T-cell (primary cell): ENCODE measurements around the gene ZNF692. TPM values are rescaled to one million over a fixed set of nuclear protein-coding genes. Genes with fewer than 3 reads are reported as not detected.
"Not testable (repeated sequence)": the region's sequence is repeated elsewhere in the genome, so short reads cannot be mapped to it uniquely, and the experiment has no call there.

ENCODE experiments used
- ATAC-seq, 4 experiments: fragments of 200-7000 bp in 3 of 4; fragments of 150-1000 bp in 1 of 4; cut with Tn5 transposase; replicated peaks in 1 of 4; 1 replicate in 3 of 4; 2 replicates in 1 of 4; pipeline ENCODE4 v1.10.0; 2021; ENCODE audit warnings: moderate library complexity in 3 of 4, mild to moderate bottlenecking in 2 of 4, moderate number of reproducible peaks in 1 of 4
- CTCF ChIA-PET, 2 donors: fragments of 300-600 bp; sonication (Branson Sonifier 250); formaldehyde crosslinking; loops; one replicate each; lab custom pipeline; 2022; ENCODE audit warnings: antibody characterized with exemption in 2 of 2; lab: Charles Lee
- POLR2A ChIA-PET, 2 donors: fragments of 300-600 bp; sonication (Branson Sonifier 250); formaldehyde crosslinking; loops; one replicate each; lab custom pipeline; 2022; ENCODE audit warnings: antibody characterized with exemption in 2 of 2; lab: Charles Lee
- DNase-seq, 35 experiments: peaks; one replicate each; pipeline versions ENCODE4 v3.0.0 to v3.0.0-alpha.2; 2013 to 2023
- H3K27ac ChIP-seq: one replicate; pipeline ENCODE4 v1.5.1; 2013; ENCODE audit warnings: low read length
- H3K27me3 ChIP-seq, 2 experiments: replicated peaks in 1 of 2; 1 replicate in 1 of 2; 2 replicates in 1 of 2; pipeline versions ENCODE4 v1.6.1 to v1.7.0; 2013; ENCODE audit warnings: low read length in 1 of 2, mixed read lengths in 1 of 2; ENCODE audit not compliant: control insufficient read depth in 2 of 2, insufficient read depth in 2 of 2; ENCODE audit errors: extremely low read depth in 1 of 2
- H3K36me3 ChIP-seq, 2 donors: 1 replicate in 1 of 2; 2 replicates in 1 of 2; pipeline versions ENCODE4 v1.6.1 to v1.7.0; 2013; ENCODE audit warnings: low read length in 1 of 2; ENCODE audit not compliant: control insufficient read depth in 2 of 2, insufficient read depth in 1 of 2; ENCODE audit errors: extremely low read depth in 1 of 2
- H3K4me1 ChIP-seq, 2 experiments: 1 replicate in 1 of 2; 2 replicates in 1 of 2; pipeline versions ENCODE4 v1.6.1 to v1.7.0; 2013; ENCODE audit warnings: low read length in 2 of 2, mixed read lengths in 1 of 2; ENCODE audit not compliant: insufficient read depth in 2 of 2, control insufficient read depth in 1 of 2; ENCODE audit errors: extremely low read depth in 1 of 2
- H3K4me3 ChIP-seq, 2 donors: 1 replicate in 1 of 2; 2 replicates in 1 of 2; pipeline versions ENCODE4 v1.5.1 to v1.7.0; 2013; ENCODE audit warnings: mild to moderate bottlenecking in 2 of 2, low read length in 1 of 2, moderate library complexity in 1 of 2; ENCODE audit not compliant: control insufficient read depth in 1 of 2; ENCODE audit errors: extremely low read depth in 1 of 2
- H3K9me3 ChIP-seq: 2 replicates; pipeline ENCODE4 v1.7.0; 2013
- H3K27ac Mint-ChIP-seq, 2 donors: one replicate each; pipeline ENCODE4 v1.8.0; 2020 to 2021; ENCODE audit warnings: mild to moderate bottlenecking in 2 of 2, mixed read lengths in 2 of 2
- H3K27me3 Mint-ChIP-seq, 2 donors: one replicate each; pipeline ENCODE4 v1.8.0; 2021 to 2022; ENCODE audit warnings: mixed read lengths in 2 of 2
- H3K36me3 Mint-ChIP-seq: one replicate; pipeline ENCODE4 v1.8.0; 2021; ENCODE audit warnings: mixed read lengths
- H3K4me1 Mint-ChIP-seq, 3 donors: one replicate each; pipeline ENCODE4 v1.8.0; 2020 to 2022; ENCODE audit warnings: mixed read lengths in 3 of 3, mild to moderate bottlenecking in 1 of 3
- H3K4me3 Mint-ChIP-seq, 3 donors: one replicate each; pipeline ENCODE4 v1.8.0; 2020 to 2022; ENCODE audit warnings: mild to moderate bottlenecking in 3 of 3, mixed read lengths in 3 of 3, moderate library complexity in 3 of 3
- H3K9me3 Mint-ChIP-seq, 3 donors: one replicate each; pipeline ENCODE4 v1.8.0; 2020 to 2022; ENCODE audit warnings: mixed read lengths in 3 of 3
- whole genome bisulfite sequencing: methylation state at CpG from one replicate; pipeline ENCODE4 v1.1.5; 2013; ENCODE audit warnings: missing lambda C conversion rate; ENCODE audit not compliant: insufficient coverage; 5-methylcytosine and 5-hydroxymethylcytosine counted together
- total RNA-seq, 35 experiments: library from RNA in 6 of 35; stranded (reverse) in 6 of 35; fragments of 120-200 nt in 1 of 35; gene quantifications; one replicate each; pipeline versions ENCODE4 v1.2.1 to v1.2.4 and lab custom pipeline; 2013 to 2026

ZNF692 gene
- total RNA-seq, 5 donors from 2014 or later (not counting 1 experiment from before 2014, with no cell fraction given), result 53.9 to 88.1 (median 78.7) TPM

GRCh38 chr1:248807067-248807737 lies 51.7 kb downstream of the ZNF692 start:
- H3K36me3 ChIP-seq, result peaks cover 0 to 17% of the 10 kb centered on the region in 2 donors
- H3K4me1 ChIP-seq, result peaks cover 0 to 9% of the 10 kb centered on the region in 2 experiments
- no peak overlapping the region for H3K27ac ChIP-seq
- H3K4me1 Mint-ChIP-seq, result peaks cover 10 to 23% (median 21%) of the 10 kb centered on the region in 3 donors
- no peak overlapping the region for H3K4me3 ChIP-seq
- WGBS, result 64% methylated on average over 12 of the region's 15 CpGs
- ATAC-seq, result peak; percentile 69 to 90 (median 78)
- POLR2A ChIA-PET, result no interaction called here
- H3K36me3 Mint-ChIP-seq, result peaks cover 7% of the 10 kb centered on the region
- H3K9me3 ChIP-seq, result no peaks in the 10 kb centered on the region
- H3K9me3 Mint-ChIP-seq, result no peaks in the 10 kb centered on the region
- DNase-seq, result peak in 31 of 35 experiments; percentile 21 to 70 (median 42)
- H3K4me3 Mint-ChIP-seq, result no peak overlapping the region
- H3K27me3 ChIP-seq, result peaks cover 0 to 10% of the 10 kb centered on the region in 2 experiments
- H3K27me3 Mint-ChIP-seq, result peaks cover 0 to 3% of the 10 kb centered on the region in 2 donors
- no peak overlapping the region for H3K27ac Mint-ChIP-seq
- CTCF ChIA-PET, result interaction anchor here (1.5 to 2.0 kb wide), 3 partner anchors 10 to 183 kb away, joined by 3 to 5 read pairs (median 5); no protein-coding TSS in a partner anchor

- ChIA-PET POLR2A (no interaction called here), CTCF (interaction anchor here (1.0 to 2.0 kb wide), 6 partner anchors 9 to 562 kb away, joined by 3 to 7 read pairs (median 4); partner anchors contain the start of gene ZNF672 (in 1 of the 2))
- Mint-ChIP-seq H3K9me3 (no peaks in the 10 kb centered on the region), H3K36me3 (no peaks in the 10 kb centered on the region), H3K27me3 (peaks cover 0 to 13% of the 10 kb centered on the region in 2 donors), H3K4me1 (peaks cover 10 to 23% (median 21%) of the 10 kb centered on the region in 3 donors), H3K27ac (no peak overlapping the region), H3K4me3 (no peak overlapping the region)
- H3K36me3 ChIP-seq, result peaks cover 0 to 4% of the 10 kb centered on the region in 2 donors
- ATAC-seq (no peak), DNase-seq (no peak)
- H3K27ac ChIP-seq, result no peak overlapping the region
- peaks cover 0 to 15% of the 10 kb centered on the region in 2 experiments for H3K27me3 ChIP-seq
- peaks cover 0 to 9% of the 10 kb centered on the region in 2 experiments for H3K4me1 ChIP-seq
- H3K4me3 ChIP-seq, result no peak overlapping the region
- no peaks in the 10 kb centered on the region for H3K9me3 ChIP-seq
- 90% methylated on average over 1 of the region's 1 CpG for WGBS
Measured at GRCh38 chr1:248805876-248806275, 53.0 kb downstream of the ZNF692 start.

- DNase-seq, result no peak
- no peak overlapping the region for H3K27ac ChIP-seq
- peaks cover 0 to 15% of the 10 kb centered on the region in 2 experiments for H3K27me3 ChIP-seq
- Mint-ChIP-seq H3K27me3 (peaks cover 4 to 17% of the 10 kb centered on the region in 2 donors), H3K9me3 (no peaks in the 10 kb centered on the region), H3K4me1 (peaks cover 10 to 23% (median 21%) of the 10 kb centered on the region in 3 donors), H3K27ac (no peak overlapping the region), H3K4me3 (peak overlapping the region in 1 of 3 donors; percentile 13), H3K36me3 (no peaks in the 10 kb centered on the region)
- WGBS, result 38% methylated on average over 4 of the region's 10 CpGs
- no peaks in the 10 kb centered on the region for H3K36me3 ChIP-seq
- no peaks in the 10 kb centered on the region for H3K9me3 ChIP-seq
- ChIA-PET POLR2A (no interaction called here), CTCF (interaction anchor here (0.9 to 2.0 kb wide), 6 partner anchors 25 to 562 kb away, joined by 3 to 7 read pairs (median 4); partner anchors contain the start of gene ZNF672 (in 1 of the 2))
- H3K4me1 ChIP-seq, result peaks cover 0 to 9% of the 10 kb centered on the region in 2 experiments
- peak in 2 of 4 experiments; percentile 6 to 42 for ATAC-seq
- no peak overlapping the region for H3K4me3 ChIP-seq
Measured at GRCh38 chr1:248804771-248805681, 53.9 kb downstream of the ZNF692 start.

- POLR2A ChIA-PET, H3K9me3 Mint-ChIP-seq, H3K4me1 ChIP-seq, H3K9me3 ChIP-seq, CTCF ChIA-PET, DNase-seq, H3K27ac ChIP-seq, H3K36me3 Mint-ChIP-seq, H3K27ac Mint-ChIP-seq, H3K4me3 ChIP-seq, H3K36me3 ChIP-seq, H3K4me3 Mint-ChIP-seq, ATAC-seq: not testable (repeated sequence)
- Mint-ChIP-seq H3K4me1 (peaks cover 10 to 23% (median 21%) of the 10 kb centered on the region in 3 donors), H3K27me3 (peaks cover 7 to 22% of the 10 kb centered on the region in 2 donors)
- 88% methylated on average over 15 of the region's 15 CpGs for WGBS
- peaks cover 0 to 15% of the 10 kb centered on the region in 2 experiments for H3K27me3 ChIP-seq
Measured at GRCh38 chr1:248803501-248803900, 55.4 kb downstream of the ZNF692 start.

- Mint-ChIP-seq H3K9me3 (no peaks in the 10 kb centered on the region), H3K27ac (no peak overlapping the region), H3K4me1 (peaks cover 10 to 22% (median 21%) of the 10 kb centered on the region in 3 donors), H3K4me3 (no peak overlapping the region), H3K36me3 (no peaks in the 10 kb centered on the region), H3K27me3 (peaks cover 10 to 24% of the 10 kb centered on the region in 2 donors)
- H3K9me3 ChIP-seq, result no peaks in the 10 kb centered on the region
- H3K27ac ChIP-seq, result no peak overlapping the region
- H3K36me3 ChIP-seq, result no peaks in the 10 kb centered on the region
- peaks cover 0 to 9% of the 10 kb centered on the region in 2 experiments for H3K4me1 ChIP-seq
- no peak for ATAC-seq
- CTCF ChIA-PET, result no interaction called here
- H3K4me3 ChIP-seq, result no peak overlapping the region
- DNase-seq, result no peak
- POLR2A ChIA-PET, result no interaction called here
- peaks cover 0 to 15% of the 10 kb centered on the region in 2 experiments for H3K27me3 ChIP-seq
- 89% methylated on average over 6 of the region's 6 CpGs for WGBS
Measured at GRCh38 chr1:248802454-248802853, 56.4 kb downstream of the ZNF692 start.

- Mint-ChIP-seq H3K36me3 (no peaks in the 10 kb centered on the region), H3K27me3 (peaks cover 10 to 24% of the 10 kb centered on the region in 2 donors), H3K27ac (no peak overlapping the region), H3K9me3 (peaks cover 0 to 11% (median 6%) of the 10 kb centered on the region in 3 donors), H3K4me3 (no peak overlapping the region), H3K4me1 (peaks cover 10 to 12% (median 10%) of the 10 kb centered on the region in 3 donors)
- DNase-seq, result no peak
- CTCF ChIA-PET, result no interaction called here
- no CpG with 5 or more reads among the region's 3 CpGs for WGBS
- H3K36me3 ChIP-seq, result no peaks in the 10 kb centered on the region
- POLR2A ChIA-PET, result no interaction called here
- H3K4me3 ChIP-seq, result no peak overlapping the region
- no peak for ATAC-seq
- H3K27me3 ChIP-seq, result peaks cover 0 to 15% of the 10 kb centered on the region in 2 experiments
- H3K4me1 ChIP-seq, result peaks cover 0 to 4% of the 10 kb centered on the region in 2 experiments
- H3K27ac ChIP-seq, result no peak overlapping the region
- H3K9me3 ChIP-seq, result no peaks in the 10 kb centered on the region
Measured at GRCh38 chr1:248800459-248800858, 58.4 kb downstream of the ZNF692 start.
